CD4-positive, alpha-beta T cell treated with Interleukin-21 for 1 hour (primary cell): ENCODE measurements around the gene CELF4.

Source experiments
- DNase-seq: peaks from one replicate; pipeline ENCODE4 v3.0.0-alpha.2; 2020

Gene CELF4

DNA sequence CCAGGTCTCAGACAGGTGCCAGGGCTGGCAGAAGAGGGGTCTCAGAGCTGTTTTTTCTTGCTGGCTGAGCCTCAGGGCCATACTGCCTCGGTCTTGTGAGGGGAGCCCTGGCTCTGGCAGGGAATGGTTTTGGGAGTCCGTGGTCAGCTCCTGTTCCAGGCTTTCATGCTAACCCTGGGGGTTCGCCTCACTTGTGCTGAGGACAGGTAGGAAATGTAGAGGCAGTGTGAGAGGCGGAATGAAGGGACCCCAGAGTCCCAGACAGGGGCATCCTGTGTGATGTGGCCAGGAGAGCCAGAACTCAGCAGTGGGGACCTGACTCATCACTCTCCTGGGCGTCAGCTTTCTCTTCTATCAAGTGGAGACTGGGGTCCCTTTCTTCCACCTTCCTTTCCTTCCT is 5.7 kb upstream of the CELF4 start:
- DNase-seq: no peak

DNA sequence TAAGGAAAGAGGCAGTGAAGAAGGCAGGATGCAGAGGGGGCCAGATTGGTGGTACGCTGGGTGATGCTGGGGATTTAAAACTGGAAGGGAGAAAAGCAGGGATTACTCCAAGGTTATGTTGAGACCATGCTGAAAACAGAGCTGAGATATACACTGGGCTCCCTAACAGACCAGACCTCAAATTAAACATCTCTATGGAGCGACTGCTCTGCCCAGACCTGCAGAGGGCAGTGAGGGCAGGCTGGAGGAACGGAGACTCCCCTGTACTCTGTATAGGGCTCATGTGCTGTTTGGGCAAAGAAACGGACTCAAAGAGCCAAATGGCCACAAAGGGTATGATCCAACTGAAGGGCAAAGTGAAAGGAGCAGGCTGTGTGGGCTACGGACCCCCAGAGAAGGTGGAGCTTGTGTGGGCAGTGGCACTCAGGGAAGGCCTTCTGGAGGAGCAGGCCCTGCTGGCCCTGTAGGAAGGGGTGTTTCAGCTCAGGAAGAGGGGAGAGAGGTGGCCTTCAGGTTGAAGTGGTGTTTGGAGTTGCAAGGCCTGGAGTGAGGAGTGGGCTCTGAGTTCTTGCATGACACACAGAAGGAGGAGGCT is 4.8 kb upstream of the CELF4 start:
- no peak for DNase-seq

DNA sequence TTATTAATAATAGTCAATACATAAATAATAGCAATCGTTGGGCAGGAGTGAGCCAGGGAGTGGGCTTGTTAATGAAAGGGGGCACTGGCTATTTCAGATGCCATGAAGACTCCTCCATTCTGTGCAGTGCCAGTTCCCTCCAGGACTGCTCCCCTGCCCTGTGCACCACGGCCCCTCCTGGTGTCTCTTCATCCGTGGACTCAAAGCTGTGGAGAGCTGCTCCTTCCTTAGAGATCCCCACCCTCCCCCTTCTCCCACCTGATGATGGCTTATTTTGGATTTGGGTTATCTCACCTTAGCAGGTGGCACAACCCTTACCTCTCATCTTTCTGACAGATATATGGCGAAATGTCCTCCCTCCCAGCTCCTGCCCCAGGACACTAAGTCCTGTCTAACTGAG is 3.1 kb upstream of the CELF4 start:
- no peak for DNase-seq

DNA sequence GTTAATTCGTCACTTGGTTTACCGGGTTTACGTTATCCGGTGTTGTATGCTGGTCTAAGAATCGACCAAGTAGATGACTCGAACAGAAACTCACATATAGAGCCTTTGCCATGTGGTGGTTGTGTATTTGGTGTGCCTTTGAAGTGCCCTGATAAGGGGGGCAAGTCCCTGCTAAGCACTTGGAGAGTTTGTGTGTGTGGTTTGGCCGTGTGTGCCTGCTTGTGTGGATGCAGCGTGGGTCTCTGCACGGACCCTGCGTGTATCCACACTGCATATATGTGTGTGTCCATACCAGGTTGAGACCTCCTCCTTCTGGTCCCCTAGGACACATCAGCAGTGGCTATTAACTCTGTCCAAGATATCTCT is 2.4 kb upstream of the CELF4 start:
- DNase-seq: no peak

DNA sequence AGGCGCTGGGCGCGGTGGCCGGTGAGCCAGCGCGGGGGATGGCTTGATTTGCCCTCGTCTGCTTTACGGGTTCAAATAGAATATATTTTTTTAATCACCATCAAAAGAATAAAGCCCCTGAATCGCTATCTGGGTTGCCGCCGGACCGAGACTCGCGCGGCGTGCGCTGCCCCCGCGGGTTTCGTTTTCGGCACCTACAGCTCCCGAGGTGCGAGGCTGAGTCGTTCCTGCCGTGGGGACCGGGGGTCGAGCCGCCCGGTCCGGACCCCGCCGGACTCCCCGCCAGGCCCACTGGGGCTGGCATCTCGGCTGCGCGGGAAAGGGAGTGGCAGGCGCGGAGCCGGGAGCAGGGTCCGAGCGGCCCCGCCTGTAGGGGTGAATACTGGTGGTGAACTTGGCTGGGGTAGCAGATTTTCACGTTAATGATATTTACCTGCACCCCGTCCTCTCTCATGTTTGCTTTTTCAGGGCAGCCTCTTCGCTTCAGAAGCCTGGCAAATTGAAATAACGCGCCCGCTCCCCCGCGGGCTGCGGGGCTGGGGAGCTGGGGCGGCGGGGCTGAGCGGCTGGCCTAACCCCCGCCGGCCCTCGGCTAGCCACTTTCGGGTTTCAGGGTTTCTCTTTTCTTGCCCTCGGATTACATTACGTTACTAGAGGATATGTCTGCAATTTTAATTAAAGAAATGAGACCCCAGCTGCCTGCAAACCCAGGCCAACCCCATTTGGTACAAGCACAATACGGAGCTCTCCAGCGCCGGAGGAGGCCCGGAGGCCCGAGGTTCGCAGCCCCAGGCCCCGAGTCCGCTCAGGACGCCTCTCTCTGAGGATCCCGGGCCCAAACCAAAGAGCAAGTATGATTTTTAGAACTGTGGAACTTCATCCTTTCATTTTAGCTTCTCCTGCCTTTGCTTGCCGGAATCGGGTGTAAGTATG is 1.7 kb upstream of the CELF4 start:
- no peak for DNase-seq

DNA sequence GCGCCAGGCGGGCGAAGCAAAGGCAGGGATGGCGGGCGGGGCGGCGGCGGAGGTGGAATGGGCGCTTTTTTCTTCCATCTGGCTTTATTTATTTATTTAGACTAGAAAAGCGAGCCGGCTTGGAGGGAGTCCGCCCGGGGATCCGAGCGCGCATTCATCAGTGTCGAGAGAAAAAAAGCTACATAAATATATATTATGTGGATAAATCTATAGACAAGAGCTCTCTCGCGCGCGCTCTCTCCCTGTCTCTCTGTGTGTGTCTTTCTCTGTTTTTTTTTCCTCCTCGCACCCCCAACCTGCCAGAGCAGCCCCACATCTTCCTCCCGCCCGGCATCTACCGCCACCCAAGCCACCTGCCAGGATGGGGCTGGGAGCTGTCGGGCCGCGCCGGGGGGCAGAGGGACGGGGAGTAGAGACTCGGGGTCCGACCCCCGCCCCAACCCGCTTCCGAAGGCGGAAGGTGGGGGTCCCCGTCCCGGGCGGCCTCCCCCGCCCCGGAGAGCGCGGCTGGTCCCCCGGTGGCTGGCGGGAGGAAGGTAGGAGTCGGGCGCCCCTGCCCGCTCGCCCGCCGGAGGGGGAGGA is 972 bp upstream of the CELF4 start:
- no peak for DNase-seq

DNA sequence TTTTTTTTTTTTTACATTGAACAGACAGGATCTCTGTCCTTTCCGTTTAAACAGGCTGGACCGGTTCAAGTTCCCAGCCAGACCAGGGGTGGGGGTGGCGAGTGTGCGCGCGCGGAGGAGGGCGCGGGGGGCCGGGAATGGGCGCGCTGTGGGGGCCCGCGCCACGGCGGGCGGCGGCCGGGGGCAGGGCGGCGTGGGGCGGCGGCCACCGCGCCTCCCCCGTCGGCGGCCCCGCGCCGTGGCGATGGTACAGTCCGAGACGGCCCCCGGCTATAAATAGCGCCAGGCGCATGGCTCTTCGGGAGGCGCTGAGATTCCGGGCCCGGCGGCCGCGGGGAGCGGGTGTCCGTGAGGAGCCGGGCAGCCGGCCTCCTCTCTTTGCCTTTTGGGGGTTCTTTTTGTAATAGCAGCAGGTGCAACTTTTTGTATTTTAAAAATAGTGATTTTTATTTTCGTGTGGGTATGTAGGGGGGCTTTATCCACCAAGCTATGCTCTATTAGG is 430 bp upstream of the CELF4 start:
- DNase-seq: no peak

DNA sequence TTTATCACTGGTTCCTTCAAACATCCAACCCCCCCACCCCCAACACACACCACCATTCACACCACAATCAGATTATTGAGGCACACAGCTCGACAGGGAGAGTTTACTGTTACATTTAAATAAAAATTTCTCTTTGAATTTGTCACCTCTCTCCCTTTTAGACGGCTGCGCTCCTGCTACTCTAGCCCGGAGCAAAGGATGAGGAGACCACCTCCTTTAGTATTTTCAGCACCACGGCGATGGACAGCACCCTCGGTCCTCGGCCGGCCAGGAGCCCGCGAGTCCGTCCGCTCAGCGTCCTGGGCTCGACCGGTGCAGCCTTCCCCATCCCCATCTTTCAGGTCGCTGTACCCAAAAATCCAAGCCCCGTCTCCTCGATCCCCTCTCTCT is 892 bp downstream of the CELF4 start:
- DNase-seq: no peak

DNA sequence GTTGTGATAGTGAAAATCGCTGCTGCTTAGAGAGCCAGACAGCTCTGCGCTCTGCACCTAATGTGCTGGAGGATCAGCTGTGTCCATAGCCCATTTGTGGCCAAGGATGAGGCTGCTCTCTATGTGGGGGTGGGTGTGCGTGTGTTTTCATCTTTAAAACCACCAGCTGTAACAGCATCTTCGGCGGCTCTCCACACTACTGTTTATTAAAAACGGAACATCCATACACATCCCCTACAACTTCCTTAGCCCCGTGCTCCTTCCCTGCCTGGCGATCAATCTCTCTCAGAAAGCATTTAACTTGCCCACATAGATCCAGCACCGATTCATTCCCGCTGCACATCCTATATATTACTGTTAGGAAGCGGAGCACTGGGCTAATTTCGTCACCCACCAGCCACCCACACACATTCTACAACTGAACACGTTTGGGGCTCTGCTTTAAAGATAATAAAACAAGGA is 1.6 kb downstream of the CELF4 start:
- no peak for DNase-seq

DNA sequence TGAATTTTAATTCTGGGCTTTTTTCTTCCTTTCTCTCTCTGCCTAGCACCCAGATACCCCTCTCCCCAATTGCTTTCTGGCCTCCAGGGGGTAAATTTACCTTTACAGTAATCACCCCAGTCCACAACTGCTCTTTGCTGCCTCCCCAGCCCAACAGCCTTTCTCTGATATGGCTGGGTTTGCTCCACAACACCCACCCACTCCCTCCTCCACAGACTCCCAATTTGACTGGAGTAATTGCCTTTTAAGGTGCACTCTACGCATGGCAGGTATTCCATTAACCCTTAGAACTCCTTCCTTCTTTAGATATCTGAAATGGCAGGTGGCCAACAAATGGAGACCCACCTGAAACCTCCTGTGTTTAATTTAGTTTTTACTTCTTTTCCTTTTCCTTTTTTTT is 3.6 kb downstream of the CELF4 start:
- no peak for DNase-seq

DNA sequence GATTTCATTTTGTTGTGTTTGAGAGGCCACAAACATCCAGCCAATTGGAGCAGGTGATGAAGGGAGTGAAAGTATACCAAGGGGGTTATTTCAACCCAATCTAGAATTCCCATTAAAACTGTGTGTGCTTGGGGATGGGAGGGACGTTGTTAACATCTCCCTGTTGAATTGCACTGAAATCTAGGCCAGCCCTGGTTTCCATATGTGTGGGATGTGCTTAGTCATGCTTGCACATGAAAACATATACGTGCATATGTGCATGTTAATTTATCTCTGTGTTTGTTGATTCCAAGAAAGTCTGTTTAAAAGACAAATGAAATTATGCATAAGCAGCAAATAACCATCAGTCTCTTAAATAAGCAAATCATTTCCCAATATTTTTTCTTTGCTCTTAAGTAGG is 5.6 kb downstream of the CELF4 start:
- DNase-seq: no peak

DNA sequence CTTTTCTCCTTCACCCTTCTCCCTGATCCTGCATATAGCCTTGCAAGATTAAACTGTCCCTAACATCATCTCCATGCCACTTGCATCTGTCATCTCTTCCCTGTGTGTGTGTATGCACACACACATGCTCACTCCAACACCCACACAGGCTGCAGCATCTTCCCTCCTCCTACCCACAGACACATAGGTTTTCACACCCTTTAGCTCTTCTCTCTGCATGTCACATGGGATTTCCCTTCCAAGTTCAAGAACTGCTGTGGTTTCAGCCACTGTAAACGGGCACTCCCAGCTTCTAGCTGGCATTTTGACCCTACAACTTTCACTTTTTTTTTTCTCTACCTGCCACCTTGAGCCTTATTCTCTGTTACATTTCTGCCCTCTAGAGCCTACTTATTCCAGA is 6.4 kb downstream of the CELF4 start:
- DNase-seq: no peak

DNA sequence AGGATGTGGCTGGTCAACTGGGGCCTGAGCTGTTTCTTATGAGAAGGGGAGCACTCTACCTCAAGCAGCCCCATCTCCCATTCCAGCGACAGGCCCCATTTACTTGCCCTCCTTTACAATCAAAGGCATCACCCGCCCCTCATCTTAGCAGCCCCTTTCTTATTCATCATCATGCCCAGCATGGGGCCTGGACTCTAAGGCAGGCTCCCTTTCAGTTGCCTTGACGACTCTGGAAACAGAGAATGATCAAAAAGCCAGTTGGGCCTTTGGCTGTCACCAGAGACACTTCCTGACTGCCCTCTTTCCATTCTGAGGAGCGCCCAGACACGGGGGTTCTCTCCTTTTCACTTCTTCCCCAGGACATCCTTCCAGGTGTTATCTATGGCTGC is 11.2 kb downstream of the CELF4 start:
- no peak for DNase-seq

DNA sequence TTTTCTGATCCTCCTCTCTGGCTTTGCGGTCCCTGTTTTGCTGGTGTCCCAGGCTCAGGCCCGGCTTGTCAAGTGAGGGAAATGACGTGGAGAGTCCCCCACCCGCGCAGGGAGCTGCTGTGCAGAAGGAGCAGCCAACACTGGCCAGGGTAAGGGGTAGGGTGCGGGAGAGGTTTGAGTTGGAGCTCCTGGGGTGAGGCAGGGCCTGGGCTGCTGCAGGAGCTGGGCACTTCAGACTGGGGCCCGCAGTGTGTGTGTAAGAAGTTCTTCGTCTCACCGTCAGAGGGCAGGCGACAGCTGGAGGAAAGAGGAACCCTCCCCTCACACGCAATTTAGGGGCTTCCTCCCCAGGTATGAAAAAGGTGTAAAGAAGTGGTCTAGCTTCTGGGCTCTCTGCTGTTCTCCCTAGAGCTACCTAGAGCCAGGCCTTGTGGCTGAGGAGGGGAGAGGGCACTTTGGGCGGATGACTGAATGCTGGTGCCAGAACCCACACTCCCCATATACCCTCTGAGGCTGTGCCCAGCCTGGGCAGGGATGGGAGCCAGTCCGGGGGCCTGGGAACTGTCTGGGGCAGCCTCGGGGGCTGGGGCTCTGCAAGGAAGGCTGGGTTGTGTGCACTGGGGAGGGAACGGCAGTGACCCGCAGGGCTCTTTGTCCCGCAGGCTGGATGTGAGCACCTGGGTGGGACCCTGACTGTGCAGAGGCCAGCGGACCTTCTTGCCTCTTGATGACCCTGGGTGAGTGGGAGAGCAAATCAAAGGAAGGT is 11.8 kb downstream of the CELF4 start:
- DNase-seq: no peak

DNA sequence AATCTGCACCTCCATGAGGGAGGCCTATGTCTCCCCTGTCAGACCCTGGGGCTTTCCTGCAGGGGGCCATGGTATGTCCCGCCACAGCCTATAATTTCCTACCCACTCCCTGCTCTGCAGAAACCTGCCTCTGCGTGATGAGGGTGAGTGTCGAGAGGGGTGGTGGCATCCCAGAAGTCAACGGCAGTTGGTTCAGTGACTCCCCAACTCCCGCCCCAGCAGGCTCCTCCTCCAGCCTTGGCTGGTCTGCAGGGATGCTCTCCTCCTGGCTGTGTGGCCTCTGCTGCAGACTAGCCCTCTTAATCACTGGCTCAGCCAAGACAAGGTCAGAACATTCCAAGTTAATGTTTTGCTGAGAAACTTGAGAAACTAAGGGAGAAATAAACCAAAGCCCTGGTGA is 13.3 kb downstream of the CELF4 start:
- no peak for DNase-seq

DNA sequence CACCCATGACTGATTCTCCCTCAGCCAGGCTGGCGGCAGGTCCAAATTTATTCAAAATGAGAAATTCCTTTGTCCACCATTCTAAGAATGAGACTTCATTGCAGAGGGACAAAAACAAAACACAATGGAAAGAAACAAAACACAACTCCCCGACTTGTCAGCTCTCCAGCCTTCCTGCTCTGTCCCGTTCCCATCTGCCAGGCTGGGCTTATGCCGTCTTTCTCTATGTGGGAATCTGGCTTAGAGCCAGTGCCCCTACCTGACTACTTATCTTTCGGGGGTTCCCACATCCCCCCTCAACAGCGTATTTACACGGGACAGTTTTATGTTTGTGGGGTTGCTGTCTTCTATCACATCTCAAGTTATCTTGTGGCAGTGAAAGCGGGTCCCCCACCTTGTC is 13.8 kb downstream of the CELF4 start:
- DNase-seq: no peak

DNA sequence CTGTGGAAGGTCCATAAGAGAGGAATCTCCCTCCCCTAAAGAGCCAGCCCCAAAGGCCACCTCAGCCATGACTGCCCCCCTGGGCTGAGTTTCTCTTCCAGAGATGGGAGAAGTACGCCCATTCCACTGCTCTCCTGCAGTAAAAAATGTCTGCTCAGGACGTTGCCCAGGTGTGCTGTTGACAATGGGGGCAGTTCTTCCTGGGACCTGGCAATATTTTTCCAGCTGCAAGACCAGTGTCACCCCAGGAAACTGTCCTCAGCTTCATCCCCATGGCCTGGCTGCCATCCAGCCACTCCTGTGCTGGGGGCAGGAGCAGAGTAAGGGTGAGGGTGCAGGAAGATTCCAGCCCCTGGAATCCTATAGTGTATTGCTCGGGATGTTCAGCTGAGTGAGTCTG is 14.3 kb downstream of the CELF4 start:
- DNase-seq: no peak

DNA sequence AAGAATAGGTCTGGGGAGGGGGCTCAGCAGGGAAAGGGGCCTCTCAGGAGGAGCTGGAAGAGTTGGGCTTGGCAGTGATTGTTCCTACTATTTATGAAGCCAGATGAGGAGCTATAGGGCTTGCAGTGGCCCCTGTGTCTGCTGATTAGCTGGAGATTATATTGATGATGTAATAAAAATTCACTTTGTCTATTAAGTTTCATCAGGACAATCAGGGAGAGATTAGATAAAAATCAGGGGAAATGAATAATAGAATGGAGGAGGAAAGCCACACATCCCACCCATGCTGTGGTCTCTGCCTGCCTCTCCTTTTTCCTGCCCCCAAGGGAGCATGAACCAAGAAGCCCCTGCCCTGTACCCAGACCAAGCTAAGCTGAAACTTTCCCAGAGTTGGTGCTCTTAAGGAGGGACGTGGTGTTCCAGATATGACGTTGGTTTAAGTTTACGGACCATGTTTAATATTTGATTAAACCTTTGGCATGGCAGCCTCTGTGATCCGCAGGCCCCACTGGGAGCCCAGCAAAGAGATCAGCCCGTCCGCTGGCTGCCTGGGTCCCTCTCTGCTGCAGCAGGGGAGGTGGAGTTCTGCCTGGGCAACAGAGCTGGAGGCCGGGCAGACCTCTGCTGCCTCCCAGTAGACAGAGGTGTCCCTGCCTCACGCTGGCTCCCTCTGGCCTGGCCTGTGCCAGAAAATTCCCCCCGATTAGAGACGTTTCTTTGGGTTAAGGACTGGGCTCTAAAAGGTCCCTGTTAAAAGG is 15.3 kb downstream of the CELF4 start:
- DNase-seq: no peak

DNA sequence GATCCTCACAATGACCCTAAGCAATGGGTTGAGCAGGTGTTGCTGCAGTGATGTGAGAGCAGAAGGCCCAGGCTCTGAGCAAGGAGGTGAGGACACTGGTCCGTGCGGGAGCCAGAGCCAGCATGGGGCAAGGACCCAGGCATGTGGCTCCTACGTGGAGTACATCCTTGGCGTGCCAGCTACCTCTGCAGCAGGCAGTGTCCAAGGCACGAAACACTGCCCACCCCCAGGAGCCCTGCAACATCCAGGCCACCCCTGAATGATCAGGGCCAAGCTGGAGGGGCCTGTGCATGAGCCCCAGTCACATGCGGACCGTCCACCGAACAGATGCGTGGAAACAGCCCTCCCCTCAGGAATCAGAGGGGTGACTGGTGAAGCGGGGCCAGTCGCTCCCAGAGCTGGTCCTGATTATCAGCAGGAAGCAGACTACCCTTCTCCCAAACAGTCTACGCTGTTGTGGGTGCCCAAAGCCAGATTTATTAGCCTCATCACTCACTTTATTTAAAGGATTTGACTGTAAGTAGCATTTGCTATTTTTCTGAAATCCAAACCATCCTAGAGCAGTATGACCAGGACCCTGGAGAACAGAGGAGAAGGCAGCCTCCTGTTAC is 16.8 kb downstream of the CELF4 start:
- DNase-seq: no peak

DNA sequence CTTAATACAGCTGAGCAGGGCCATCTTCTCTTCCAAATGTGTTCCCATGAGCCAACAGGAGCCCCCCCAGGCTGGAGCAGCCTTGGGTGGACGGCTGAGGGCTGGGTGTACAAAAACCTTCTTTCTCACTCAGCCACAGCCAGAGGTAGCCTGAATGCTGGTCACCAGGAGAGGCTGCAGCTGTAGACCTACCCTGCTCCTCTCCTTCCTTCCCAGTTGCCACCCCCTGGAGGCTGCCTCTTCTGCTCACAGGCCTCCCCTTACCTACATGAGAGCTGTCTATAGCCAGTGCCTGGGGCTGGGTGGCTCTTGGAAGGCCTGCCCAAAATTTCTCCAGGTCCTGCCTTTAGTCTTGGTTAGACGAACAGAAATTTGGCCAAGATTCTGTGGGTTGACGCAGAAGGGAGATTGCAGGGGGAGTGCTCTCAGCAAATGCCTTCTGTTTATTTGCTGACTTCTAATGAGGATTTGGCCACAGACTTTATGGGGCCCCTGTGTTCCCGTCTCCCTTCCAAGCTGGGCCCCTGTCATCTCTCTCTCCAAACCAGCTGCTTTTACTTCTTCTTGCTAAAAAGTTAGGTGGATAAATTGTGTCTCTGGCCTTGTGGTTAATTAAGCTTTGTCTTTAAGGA is 18.3 kb downstream of the CELF4 start:
- no peak for DNase-seq

DNA sequence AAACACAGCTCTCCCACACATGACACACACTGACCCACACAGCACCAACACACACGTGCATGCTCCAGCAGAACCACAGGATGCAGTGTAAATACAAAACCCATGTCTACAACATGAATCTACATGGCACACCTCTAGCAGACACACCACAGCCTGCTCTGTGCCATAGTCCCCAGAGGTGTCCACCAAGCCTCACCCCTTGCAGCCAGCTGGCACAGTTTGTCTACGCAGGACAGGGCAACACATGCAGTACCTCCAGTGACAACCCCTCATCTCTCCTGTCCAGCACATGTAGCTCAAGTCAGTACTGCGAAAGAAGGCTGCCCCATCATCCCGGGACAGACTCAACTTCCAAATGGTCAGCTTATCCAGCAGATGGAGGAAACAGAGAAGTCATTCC is 18.9 kb downstream of the CELF4 start:
- no peak for DNase-seq

DNA sequence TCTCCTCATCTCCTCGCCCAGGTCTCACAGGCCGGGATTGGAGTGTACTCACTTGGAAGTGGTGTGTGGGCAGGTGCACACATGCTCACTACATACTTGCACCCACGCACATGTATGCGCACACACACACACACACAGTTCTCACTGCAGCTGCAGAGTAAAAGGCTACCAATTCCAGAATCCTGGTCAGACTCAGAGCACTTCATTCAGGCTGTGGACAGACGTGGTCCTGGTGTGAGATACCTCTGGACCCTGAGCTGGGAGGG is 19.4 kb downstream of the CELF4 start:
- DNase-seq: no peak
